ENCODE measurements around the gene MYO1D.

- TF ChIP-seq FOXM1 (IDR thresholded peaks at IDR 0.05; ENCODE audit: borderline replicate concordance) = no peak
- TF ChIP-seq SP1 (IDR thresholded peaks at IDR 0.05) = no peak
- no peak for TF ChIP-seq BHLHE40 (IDR thresholded peaks at IDR 0.05; ENCODE audit: borderline replicate concordance)
- TF ChIP-seq HDGF (IDR thresholded peaks at IDR 0.05; ENCODE audit: borderline replicate concordance) = no peak
- TF ChIP-seq ELF4 (IDR thresholded peaks at IDR 0.05) = no peak
- TF ChIP-seq NFRKB (IDR thresholded peaks at IDR 0.05) = no peak
- no peak for TF ChIP-seq FOXA1 (IDR thresholded peaks at IDR 0.05)
- TF ChIP-seq LEF1 (IDR thresholded peaks at IDR 0.05; ENCODE audit: borderline replicate concordance) = no peak
- TF ChIP-seq SUZ12 (IDR thresholded peaks at IDR 0.05) = no peak
Measured at GRCh38 chr17:32769846-32770245, 107.1 kb downstream of the MYO1D start.
